NT2/D1 (cell line): ENCODE measurements around the gene COL18A1.

Experiments
- SUZ12 ChIP-seq: IDR thresholded peaks from 2 replicates; pipeline ENCODE4 v1.6.1; 2011; ENCODE audit not compliant: insufficient read length, insufficient read depth; ENCODE audit errors: extremely low read depth
- YY1 ChIP-seq: IDR thresholded peaks from 2 replicates; pipeline ENCODE4 v1.6.1; 2011; ENCODE audit not compliant: insufficient read length, insufficient read depth
- ZNF274 ChIP-seq: IDR thresholded peaks from 2 replicates; pipeline ENCODE4 v1.6.1; 2011; ENCODE audit warnings: mild to moderate bottlenecking, low read depth, low read length

DNA sequence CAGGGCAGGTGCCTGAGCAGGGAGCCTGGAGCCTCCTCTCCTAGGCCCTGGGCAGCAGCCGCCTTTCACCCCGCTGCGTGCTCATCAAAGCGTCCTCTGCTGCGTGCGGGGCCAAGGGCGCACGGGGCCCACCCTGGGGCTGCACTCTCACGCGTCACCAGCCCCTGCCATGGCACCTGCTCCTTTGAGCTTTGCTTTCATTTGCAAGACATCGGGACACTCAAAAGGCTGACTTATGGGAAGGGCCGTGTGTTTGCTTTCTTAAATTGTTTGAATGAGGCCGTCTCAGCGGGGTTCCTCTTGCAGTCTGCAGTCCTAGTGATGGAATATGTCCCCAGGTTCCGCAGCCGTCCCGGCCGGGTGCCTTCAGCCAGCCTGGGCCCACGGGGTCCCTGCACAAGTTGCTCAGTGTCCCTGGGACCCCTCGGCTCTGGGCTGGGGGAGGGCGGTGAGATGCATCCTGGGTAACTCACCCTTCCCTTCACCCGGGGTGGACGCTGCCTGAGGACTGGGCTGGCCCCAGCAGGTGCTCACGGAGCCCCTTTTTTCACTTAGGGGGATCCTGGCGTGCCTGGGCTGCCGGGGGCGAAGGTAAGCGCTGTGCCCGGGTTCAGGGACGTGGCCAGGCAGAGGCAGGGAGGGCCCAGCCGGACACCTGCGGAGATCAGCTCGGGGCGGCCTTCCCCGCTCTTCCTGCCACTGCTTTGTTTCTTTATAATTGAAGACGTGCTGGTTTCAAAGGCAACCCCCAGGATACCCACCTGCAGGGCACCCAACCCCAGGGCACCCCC, 84.2 kb downstream of the COL18A1 start:
- TF ChIP-seq YY1 (no peak), SUZ12 (no peak), ZNF274 (no peak)
